ENCODE results near the gene HIC1.

Gene HIC1

DNA sequence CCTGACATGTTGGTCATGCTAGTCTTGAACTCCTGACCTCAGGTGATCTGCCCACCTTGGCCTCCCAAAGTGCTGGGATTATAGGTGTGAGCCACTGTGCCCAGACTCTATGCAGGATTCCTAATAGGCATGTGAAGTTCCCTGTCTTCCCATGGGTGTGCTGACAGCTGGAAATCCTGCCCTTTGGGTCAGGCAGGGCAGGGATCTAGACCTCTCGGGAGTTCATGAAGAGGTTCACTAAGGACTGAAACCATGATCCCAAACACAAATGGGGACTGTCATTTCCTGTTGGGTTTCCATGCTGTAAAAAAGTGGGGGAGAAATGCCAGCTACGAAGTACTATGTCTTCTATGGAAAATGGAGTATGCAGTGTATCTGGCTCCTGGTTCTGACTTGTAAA lies 52.1 kb downstream of the HIC1 start:
- Histone ChIP-seq H3K4me1 (ENCODE audit: control insufficient read depth in 1 of 2, insufficient read depth in 1 of 2, low read depth in 1 of 2, low read length in 1 of 2) (peaks cover 0 to under 1% of the 10 kb centered on the region in 2 experiments), H3K36me3 (no peaks in the 10 kb centered on the region), H3K4me3 (ENCODE audit: low read depth in 1 of 2, low read length in 1 of 2) (no peak overlapping the region), H3K9me3 (no peaks in the 10 kb centered on the region), H3K27ac (no peak overlapping the region), H3K27me3 (no peaks in the 10 kb centered on the region)
- TF ChIP-seq, protein P1, sequence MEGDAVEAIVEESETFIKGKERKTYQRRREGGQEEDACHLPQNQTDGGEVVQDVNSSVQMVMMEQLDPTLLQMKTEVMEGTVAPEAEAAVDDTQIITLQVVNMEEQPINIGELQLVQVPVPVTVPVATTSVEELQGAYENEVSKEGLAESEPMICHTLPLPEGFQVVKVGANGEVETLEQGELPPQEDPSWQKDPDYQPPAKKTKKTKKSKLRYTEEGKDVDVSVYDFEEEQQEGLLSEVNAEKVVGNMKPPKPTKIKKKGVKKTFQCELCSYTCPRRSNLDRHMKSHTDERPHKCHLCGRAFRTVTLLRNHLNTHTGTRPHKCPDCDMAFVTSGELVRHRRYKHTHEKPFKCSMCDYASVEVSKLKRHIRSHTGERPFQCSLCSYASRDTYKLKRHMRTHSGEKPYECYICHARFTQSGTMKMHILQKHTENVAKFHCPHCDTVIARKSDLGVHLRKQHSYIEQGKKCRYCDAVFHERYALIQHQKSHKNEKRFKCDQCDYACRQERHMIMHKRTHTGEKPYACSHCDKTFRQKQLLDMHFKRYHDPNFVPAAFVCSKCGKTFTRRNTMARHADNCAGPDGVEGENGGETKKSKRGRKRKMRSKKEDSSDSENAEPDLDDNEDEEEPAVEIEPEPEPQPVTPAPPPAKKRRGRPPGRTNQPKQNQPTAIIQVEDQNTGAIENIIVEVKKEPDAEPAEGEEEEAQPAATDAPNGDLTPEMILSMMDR (IDR thresholded peaks at IDR 0.05), result no peak

DNA sequence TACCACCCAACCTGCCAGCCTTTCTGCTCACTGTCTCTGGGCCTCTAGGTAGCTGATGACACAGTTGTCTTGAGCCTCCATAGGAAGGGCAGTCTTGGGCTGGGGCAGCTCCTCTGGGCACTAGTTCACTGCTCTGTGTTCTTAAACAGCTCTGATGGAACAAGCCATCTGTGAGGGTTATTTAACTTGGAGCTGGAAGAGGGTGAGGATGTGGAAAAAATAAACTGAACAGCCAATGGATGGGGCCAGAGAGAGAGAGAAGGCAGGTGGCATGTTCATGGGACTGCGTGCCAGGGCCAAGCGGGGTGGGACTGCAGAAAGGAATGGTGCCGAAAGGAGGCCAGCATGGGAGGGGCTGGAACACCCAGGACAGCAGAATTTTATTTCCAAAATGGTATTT lies 52.6 kb downstream of the HIC1 start:
- Histone ChIP-seq H3K27me3 (no peaks in the 10 kb centered on the region), H3K9me3 (no peaks in the 10 kb centered on the region), H3K4me1 (ENCODE audit: control insufficient read depth in 1 of 2, insufficient read depth in 1 of 2, low read depth in 1 of 2, low read length in 1 of 2) (peaks cover 0 to under 1% of the 10 kb centered on the region in 2 experiments), H3K27ac (no peak overlapping the region), H3K36me3 (no peaks in the 10 kb centered on the region), H3K4me3 (ENCODE audit: low read depth in 1 of 2, low read length in 1 of 2) (no peak overlapping the region)
- TF ChIP-seq, protein P1 (IDR thresholded peaks at IDR 0.05), result no peak

DNA sequence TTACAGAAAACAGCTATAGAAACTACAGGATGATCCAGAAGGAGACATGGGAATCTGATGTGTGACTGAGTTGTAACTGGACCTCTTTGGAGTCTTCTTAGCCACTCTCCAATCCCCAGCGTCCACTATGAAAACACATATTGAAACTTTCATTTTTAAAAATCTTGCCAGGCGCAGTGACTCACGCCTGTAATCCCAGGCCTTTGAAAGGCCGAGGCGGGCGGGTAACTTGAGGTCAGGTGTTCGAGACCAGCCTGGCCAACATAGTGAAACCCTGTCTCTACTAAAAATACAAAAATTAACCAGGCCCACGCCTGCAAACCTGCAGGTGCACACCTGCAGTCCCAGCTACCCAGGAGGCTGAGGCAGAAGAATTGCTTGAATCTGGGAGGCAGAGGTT lies 53.3 kb downstream of the HIC1 start:
- H3K4me1 ChIP-seq (ENCODE audit: control insufficient read depth in 1 of 2, insufficient read depth in 1 of 2, low read depth in 1 of 2, low read length in 1 of 2), result peaks cover 0 to 4% of the 10 kb centered on the region in 2 experiments
- no peaks in the 10 kb centered on the region for H3K9me3 ChIP-seq
- no peak overlapping the region for H3K4me3 ChIP-seq (ENCODE audit: low read depth in 1 of 2, low read length in 1 of 2)
- no peak overlapping the region for H3K27ac ChIP-seq
- H3K27me3 ChIP-seq, result no peaks in the 10 kb centered on the region
- no peaks in the 10 kb centered on the region for H3K36me3 ChIP-seq
- TF ChIP-seq, protein P1 (IDR thresholded peaks at IDR 0.05), result no peak

DNA sequence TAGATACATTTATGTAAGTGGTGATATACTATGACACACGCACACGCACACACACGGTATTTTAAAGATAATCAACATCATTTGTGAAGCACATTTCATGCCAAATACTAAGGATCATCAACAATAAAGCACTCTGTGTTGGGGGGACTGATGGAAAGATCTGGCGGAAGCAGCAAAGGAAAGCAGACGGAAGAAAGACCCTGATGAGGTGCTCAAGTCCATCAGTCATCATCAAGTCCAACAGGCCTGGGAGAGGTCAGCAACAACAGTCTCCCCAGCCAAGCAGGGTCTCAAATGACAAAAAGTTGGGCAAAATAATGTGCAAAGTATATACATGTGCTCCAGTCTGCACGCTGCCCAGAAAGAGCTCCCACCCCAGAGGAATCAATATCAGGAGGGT lies 55.5 kb downstream of the HIC1 start:
- H3K9me3 ChIP-seq, result no peaks in the 10 kb centered on the region
- no peaks in the 10 kb centered on the region for H3K27me3 ChIP-seq
- TF ChIP-seq, protein P1 (IDR thresholded peaks at IDR 0.05), result no peak
- peaks cover 0 to 4% of the 10 kb centered on the region in 2 experiments for H3K4me1 ChIP-seq (ENCODE audit: control insufficient read depth in 1 of 2, insufficient read depth in 1 of 2, low read depth in 1 of 2, low read length in 1 of 2)
- no peak overlapping the region for H3K4me3 ChIP-seq (ENCODE audit: low read depth in 1 of 2, low read length in 1 of 2)
- no peak overlapping the region for H3K27ac ChIP-seq
- no peaks in the 10 kb centered on the region for H3K36me3 ChIP-seq

DNA sequence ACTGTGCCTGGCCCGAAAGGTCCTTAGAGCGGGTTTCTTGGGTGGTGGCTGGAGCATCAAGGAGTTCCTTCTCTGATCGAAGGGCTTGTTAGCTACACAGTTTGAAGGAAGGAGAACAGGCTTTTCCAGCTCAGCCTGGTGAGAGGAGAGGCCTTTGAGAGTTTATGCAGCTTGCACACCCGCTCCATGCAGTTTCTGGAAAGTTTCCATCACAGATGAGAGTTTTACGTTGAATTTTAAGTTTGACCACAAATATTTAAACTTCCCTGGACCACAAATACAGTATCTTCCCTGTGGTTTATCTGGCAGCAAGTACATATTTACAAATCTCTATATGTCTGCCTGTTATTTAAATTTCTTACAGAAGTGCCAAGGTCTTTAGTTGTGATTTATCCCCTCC lies 56.8 kb downstream of the HIC1 start:
- no peak overlapping the region for H3K27ac ChIP-seq
- no peaks in the 10 kb centered on the region for H3K36me3 ChIP-seq
- no peak overlapping the region for H3K4me3 ChIP-seq (ENCODE audit: low read depth in 1 of 2, low read length in 1 of 2)
- TF ChIP-seq, protein P1 (IDR thresholded peaks at IDR 0.05), result no peak
- H3K4me1 ChIP-seq (ENCODE audit: control insufficient read depth in 1 of 2, insufficient read depth in 1 of 2, low read depth in 1 of 2, low read length in 1 of 2), result peaks cover 0 to 4% of the 10 kb centered on the region in 2 experiments
- no peaks in the 10 kb centered on the region for H3K27me3 ChIP-seq
- no peaks in the 10 kb centered on the region for H3K9me3 ChIP-seq

All from neutrophil (primary cell).